GM18951 (cell line): ENCODE measurements around the gene RFC3.
"Not testable (repeated sequence)": the region's sequence is repeated elsewhere in the genome, so short reads cannot be mapped to it uniquely, and the experiment has no call there.

Experiments
- POLR2A ChIP-seq: IDR thresholded peaks from 4 replicates; pipeline ENCODE4 v1.6.1; 2011; ENCODE audit warnings: mild to moderate bottlenecking; ENCODE audit not compliant: insufficient read length, insufficient read depth; ENCODE audit errors: extremely low read depth
- in situ Hi-C: fragments of 300-500 bp; cut with MboI; formaldehyde crosslinking; loops from one replicate; pipeline ENCODE4 v1.12.0; 2022; ENCODE audit warnings: low sequenced_read_pairs, mixed read lengths, inconsistent platforms; ENCODE audit not compliant: unreplicated experiment

The RFC3 gene

GRCh38 chr13:33793726-33794125 lies 24.2 kb upstream of the RFC3 start:
- in situ Hi-C loops: no loop called here
- TF ChIP-seq POLR2A: no peak

- TF ChIP-seq POLR2A: no peak
- in situ Hi-C loops: no loop called here
Observed at GRCh38 chr13:33794576-33794975, 23.4 kb upstream of the RFC3 start.

GRCh38 chr13:33796095-33796494 lies 21.9 kb upstream of the RFC3 start:
- no peak for TF ChIP-seq POLR2A
- in situ Hi-C loops: no loop called here

GRCh38 chr13:33797622-33798021 lies 20.3 kb upstream of the RFC3 start:
- in situ Hi-C loops: no loop called here
- no peak for TF ChIP-seq POLR2A

GRCh38 chr13:33798023-33798422 lies 19.9 kb upstream of the RFC3 start:
- TF ChIP-seq POLR2A: no peak
- in situ Hi-C loops: no loop called here

GRCh38 chr13:33799950-33800592 lies 17.9 kb upstream of the RFC3 start:
- no peak for TF ChIP-seq POLR2A
- in situ Hi-C loops: no loop called here

- TF ChIP-seq POLR2A: no peak
Observed at GRCh38 chr13:33800646-33801186, 17.2 kb upstream of the RFC3 start.

GRCh38 chr13:33806470-33807248 lies 11.3 kb upstream of the RFC3 start:
- in situ Hi-C loops: no loop called here
- no peak for TF ChIP-seq POLR2A

More at GRCh38 chr13:33800646-33801186, 17.2 kb upstream of the RFC3 start:
- in situ Hi-C loops: no loop called here

GRCh38 chr13:33812829-33813228 lies 5.1 kb upstream of the RFC3 start:
- in situ Hi-C loops: not testable (repeated sequence)

- TF ChIP-seq POLR2A: no peak
- in situ Hi-C loops: no loop called here
Observed at GRCh38 chr13:33815011-33815550, 2.9 kb upstream of the RFC3 start.

GRCh38 chr13:33816912-33817311 lies 1.0 kb upstream of the RFC3 start:
- TF ChIP-seq POLR2A: no peak
- in situ Hi-C loops: no loop called here

- in situ Hi-C loops: no loop called here
- TF ChIP-seq POLR2A: no peak
Observed at GRCh38 chr13:33817513-33817900, 442 bp upstream of the RFC3 start.

GRCh38 chr13:33825083-33825482 lies 7.1 kb downstream of the RFC3 start:
- TF ChIP-seq POLR2A: no peak
- in situ Hi-C loops: no loop called here

GRCh38 chr13:33827139-33827538 lies 9.2 kb downstream of the RFC3 start:
- TF ChIP-seq POLR2A: no peak
- in situ Hi-C loops: no loop called here
